Measurements from ENCODE around the gene RUVBL1. TPM values are rescaled to one million over a fixed set of nuclear protein-coding genes. Genes with fewer than 3 reads are reported as not detected.

Gene RUVBL1
- total RNA-seq, 1 donor from 2014 or later, result 17.0 TPM

DNA sequence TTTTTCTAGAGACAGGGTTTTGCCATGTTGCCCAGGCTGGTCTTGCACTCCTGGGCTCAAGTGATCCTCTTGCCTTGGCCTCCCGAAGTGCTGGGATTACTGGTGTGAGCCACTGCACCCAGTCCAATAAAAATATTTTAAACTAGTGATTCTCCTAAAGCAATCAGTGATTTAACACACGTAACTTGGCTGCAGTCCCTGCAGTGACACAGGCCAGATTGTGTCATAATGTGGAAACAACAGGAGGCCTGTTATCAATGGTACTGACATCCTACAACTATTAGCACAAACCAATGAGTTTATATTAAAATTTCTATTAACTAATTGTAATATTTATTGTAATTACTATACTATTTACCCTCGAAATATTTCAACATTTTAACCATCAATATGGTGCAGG, 73.0 kb downstream of the RUVBL1 start:
- intact Hi-C loops (cut with DNase I), result no loop called here
- H3K36me3 ChIP-seq, result peaks cover 7% of the 10 kb centered on the region
- no peak overlapping the region for H3K4me3 ChIP-seq
- H3K9me3 ChIP-seq, result no peaks in the 10 kb centered on the region
- no peak for DNase-seq
- TF ChIP-seq, protein P1, sequence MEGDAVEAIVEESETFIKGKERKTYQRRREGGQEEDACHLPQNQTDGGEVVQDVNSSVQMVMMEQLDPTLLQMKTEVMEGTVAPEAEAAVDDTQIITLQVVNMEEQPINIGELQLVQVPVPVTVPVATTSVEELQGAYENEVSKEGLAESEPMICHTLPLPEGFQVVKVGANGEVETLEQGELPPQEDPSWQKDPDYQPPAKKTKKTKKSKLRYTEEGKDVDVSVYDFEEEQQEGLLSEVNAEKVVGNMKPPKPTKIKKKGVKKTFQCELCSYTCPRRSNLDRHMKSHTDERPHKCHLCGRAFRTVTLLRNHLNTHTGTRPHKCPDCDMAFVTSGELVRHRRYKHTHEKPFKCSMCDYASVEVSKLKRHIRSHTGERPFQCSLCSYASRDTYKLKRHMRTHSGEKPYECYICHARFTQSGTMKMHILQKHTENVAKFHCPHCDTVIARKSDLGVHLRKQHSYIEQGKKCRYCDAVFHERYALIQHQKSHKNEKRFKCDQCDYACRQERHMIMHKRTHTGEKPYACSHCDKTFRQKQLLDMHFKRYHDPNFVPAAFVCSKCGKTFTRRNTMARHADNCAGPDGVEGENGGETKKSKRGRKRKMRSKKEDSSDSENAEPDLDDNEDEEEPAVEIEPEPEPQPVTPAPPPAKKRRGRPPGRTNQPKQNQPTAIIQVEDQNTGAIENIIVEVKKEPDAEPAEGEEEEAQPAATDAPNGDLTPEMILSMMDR (IDR thresholded peaks at IDR 0.05), result no peak
- no peak overlapping the region for H3K27ac ChIP-seq
- no peaks in the 10 kb centered on the region for H3K27me3 ChIP-seq
- no peak for ATAC-seq
- H3K4me1 ChIP-seq, result peaks cover 33% of the 10 kb centered on the region

DNA sequence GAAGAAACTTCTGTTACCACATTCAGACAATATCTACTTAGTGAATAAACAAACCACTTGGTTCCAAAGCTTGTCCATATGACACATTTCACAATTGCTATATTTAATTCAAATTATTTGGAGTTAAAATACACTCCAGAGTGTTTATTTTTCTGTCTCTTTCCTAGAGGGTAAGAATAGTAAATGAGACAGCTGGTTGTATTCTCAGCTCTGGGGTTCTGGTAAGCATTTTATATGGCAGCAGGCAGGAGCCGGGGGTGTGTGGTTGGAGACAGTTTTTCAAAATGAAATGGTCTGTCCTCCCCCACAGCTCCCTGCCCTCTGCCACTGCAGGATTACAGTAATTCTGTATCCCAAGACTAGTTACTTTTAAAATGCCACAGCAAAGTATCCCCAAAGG, 82.3 kb downstream of the RUVBL1 start:
- Histone ChIP-seq H3K27me3 (no peaks in the 10 kb centered on the region), H3K4me1 (no peaks in the 10 kb centered on the region), H3K4me3 (no peak overlapping the region), H3K27ac (no peak overlapping the region), H3K9me3 (no peaks in the 10 kb centered on the region), H3K36me3 (no peaks in the 10 kb centered on the region)
- TF ChIP-seq, protein P1 (IDR thresholded peaks at IDR 0.05), result no peak
- ATAC-seq, result no peak
- no peak for DNase-seq
- intact Hi-C loops (cut with DNase I), result no loop called here

DNA sequence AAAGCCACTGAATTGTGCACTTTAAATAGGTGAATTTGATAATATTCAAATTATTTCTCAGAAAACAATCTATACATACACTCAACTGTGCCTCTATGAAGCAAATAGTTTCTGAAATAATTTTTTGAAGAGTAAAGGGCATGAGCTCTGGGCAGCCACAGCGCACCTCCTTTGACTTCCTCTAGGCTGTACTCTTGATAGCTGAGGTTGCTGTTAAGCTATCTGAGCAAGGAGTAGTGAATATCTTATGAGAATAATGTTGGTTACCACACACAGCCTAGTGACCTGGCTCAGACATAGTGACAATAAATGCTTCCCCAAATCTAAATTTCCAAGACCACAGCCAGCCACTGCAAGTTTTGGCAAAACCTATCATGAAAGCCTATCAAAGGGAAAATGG, 83.0 kb downstream of the RUVBL1 start:
- Histone ChIP-seq H3K9me3 (no peaks in the 10 kb centered on the region), H3K36me3 (no peaks in the 10 kb centered on the region), H3K27ac (no peak overlapping the region), H3K27me3 (no peaks in the 10 kb centered on the region), H3K4me3 (no peak overlapping the region), H3K4me1 (no peaks in the 10 kb centered on the region)
- intact Hi-C loops (cut with DNase I), result no loop called here
- DNase-seq (no peak), ATAC-seq (no peak)
- TF ChIP-seq, protein P1 (IDR thresholded peaks at IDR 0.05), result no peak

DNA sequence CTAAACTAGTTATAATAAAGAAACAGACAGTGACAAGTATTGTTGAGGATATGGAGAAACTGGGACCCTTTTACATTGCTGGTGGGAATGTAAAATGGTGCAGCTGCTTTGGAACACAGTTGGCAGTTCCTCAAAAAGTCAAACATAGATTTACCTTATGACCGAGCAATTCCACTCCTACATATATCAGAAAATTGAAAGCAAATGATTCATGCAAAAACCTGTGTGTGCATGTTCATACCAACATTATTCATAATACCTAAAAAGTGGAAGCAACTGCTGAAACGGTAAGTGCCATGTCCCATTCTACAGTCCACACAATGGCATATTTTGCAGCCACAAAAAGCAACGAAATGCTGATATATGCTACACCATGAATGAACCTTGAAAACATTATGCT, 83.6 kb downstream of the RUVBL1 start:
- intact Hi-C loops (cut with DNase I), result no loop called here
- TF ChIP-seq, protein P1 (IDR thresholded peaks at IDR 0.05), result no peak
- ATAC-seq, result no peak

DNA sequence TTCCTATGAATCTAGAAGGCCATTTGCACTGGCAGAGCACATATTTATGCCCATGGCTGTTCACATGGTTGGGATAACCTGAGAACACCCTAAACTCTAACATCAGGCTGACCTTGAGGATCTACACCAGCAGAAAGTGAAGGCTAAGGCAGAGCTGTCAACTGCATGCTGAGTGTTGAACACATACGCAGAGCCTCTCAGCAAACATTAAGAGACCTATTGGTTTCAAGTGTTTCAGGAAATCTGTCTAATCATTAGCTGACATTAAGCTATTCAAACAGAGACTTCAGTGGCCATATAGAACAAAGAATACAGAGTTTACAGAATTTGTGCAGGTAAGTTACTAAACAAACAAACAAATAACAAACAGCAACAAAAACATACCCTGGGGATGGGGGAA, 87.5 kb downstream of the RUVBL1 start:
- no peak overlapping the region for H3K4me3 ChIP-seq
- intact Hi-C loops (cut with DNase I), result no loop called here
- H3K36me3 ChIP-seq, result no peaks in the 10 kb centered on the region
- DNase-seq, result no peak
- H3K27me3 ChIP-seq, result no peaks in the 10 kb centered on the region
- H3K27ac ChIP-seq, result no peak overlapping the region
- no peaks in the 10 kb centered on the region for H3K4me1 ChIP-seq
- no peaks in the 10 kb centered on the region for H3K9me3 ChIP-seq
- TF ChIP-seq, protein P1 (IDR thresholded peaks at IDR 0.05), result no peak
- no peak for ATAC-seq

More for the DNA sequence above, 83.6 kb downstream of the RUVBL1 start:
- Histone ChIP-seq H3K36me3 (no peaks in the 10 kb centered on the region), H3K4me1 (no peaks in the 10 kb centered on the region), H3K4me3 (no peak overlapping the region), H3K9me3 (no peaks in the 10 kb centered on the region), H3K27ac (no peak overlapping the region), H3K27me3 (no peaks in the 10 kb centered on the region)
- DNase-seq, result no peak

DNA sequence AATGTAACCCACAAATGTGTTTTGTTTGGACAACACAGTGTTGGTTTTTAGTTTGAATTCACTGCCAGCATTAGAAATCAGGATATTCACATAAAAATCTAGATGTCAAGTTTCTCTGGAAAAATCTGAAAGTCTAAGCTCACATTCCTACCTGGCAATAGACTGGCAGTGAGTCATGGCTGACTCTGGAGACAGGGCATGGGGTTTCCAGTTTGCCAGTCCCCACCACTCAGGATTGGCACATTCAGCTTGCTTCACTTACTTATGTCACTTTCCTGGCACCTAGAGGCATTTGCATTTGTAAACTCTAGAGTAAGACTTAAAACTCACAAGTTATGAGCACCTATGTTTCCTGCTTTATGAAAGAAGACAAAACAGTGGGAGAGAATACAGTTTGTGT, 90.5 kb downstream of the RUVBL1 start:
- Histone ChIP-seq H3K27me3 (no peaks in the 10 kb centered on the region), H3K27ac (no peak overlapping the region), H3K9me3 (no peaks in the 10 kb centered on the region), H3K4me3 (no peak overlapping the region), H3K4me1 (no peaks in the 10 kb centered on the region), H3K36me3 (no peaks in the 10 kb centered on the region)
- no peak for DNase-seq
- TF ChIP-seq, protein P1 (IDR thresholded peaks at IDR 0.05), result no peak
- intact Hi-C loops (cut with DNase I), result no loop called here
- ATAC-seq, result no peak

Measured in upper lobe of right lung (tissue), 1 donor.